ENCODE data around the gene EVPLL. TPM values are rescaled to one million over a fixed set of nuclear protein-coding genes. Genes with fewer than 3 reads are reported as not detected.

EVPLL gene
- total RNA-seq, 1 donor from 2014 or later, result not detected

Small RNA genes lying within 50 kb of the gene (microRNA-seq; reads per million reads assigned to microRNA genes)
- gene MIR6778, result not detected

Other genes starting within 250 kb of the EVPLL start
- 104 and 109 TPM in 2 replicates for gene ALKBH5, start 193.9 kb upstream of the EVPLL start, total RNA-seq
- gene LLGL1, start 152.1 kb upstream of the EVPLL start, total RNA-seq, result 93.3 and 99.3 TPM in 2 replicates
- gene FLII, start 119.0 kb upstream of the EVPLL start, total RNA-seq, result 181 and 183 TPM in 2 replicates
- gene MIEF2, start 117.1 kb upstream of the EVPLL start, total RNA-seq, result 8.8 and 12.2 TPM in 2 replicates
- 98.5 and 107 TPM in 2 replicates for gene TOP3A, start 62.8 kb upstream of the EVPLL start, total RNA-seq
- 20.2 and 20.8 TPM in 2 replicates for gene SMCR8, start 62.5 kb upstream of the EVPLL start, total RNA-seq
- gene SHMT1, start 14.2 kb upstream of the EVPLL start, total RNA-seq, result 43.9 and 44.6 TPM in 2 replicates
- not detected in 2 replicates for gene LGALS9C, start 99.0 kb downstream of the EVPLL start, total RNA-seq

Data from neural crest cell (in vitro differentiated cells).